ENCODE results near the gene HYAL2. TPM values are rescaled to one million over a fixed set of nuclear protein-coding genes. Genes with fewer than 3 reads are reported as not detected.

HYAL2 gene
- total RNA-seq, 4 donors from 2014 or later = 112 to 289 (median 166) TPM

DNA sequence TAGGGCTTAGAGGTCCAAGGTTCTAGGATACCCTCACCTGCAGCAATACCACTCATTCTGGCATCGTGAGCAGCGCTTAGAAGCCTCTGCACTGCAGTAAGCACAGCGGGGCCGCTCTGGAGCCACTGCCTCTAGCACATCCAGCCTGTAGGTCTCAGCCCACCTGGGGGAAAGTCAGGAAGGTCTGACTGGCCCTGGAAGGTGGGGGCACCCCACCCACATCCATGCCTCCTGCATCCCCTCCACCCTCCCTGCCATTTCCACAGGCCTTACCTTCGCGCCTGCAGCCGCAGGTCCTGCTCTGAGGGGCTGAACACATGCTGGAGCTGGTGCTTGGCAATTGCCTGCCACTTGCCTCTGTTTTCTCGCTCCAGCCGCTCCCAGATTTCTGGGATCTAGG, 19.0 kb upstream of the HYAL2 start:
- Histone ChIP-seq H3K27me3 (no peaks in the 10 kb centered on the region), H3K27ac (no peak overlapping the region), H3K4me3 (no peak overlapping the region), H3K36me3 (no peaks in the 10 kb centered on the region), H3K4me1 (peaks cover 0 to 19% of the 10 kb centered on the region in 2 donors), H3K9me3 (no peaks in the 10 kb centered on the region)
- no peak for DNase-seq
- no peak for TF ChIP-seq POLR2A (IDR thresholded peaks at IDR 0.05)
- no peak for TF ChIP-seq CTCF (IDR thresholded peaks at IDR 0.05)
- intact Hi-C loops (cut with DNase I; ENCODE audit: low total_unique reads) = no loop called here

DNA sequence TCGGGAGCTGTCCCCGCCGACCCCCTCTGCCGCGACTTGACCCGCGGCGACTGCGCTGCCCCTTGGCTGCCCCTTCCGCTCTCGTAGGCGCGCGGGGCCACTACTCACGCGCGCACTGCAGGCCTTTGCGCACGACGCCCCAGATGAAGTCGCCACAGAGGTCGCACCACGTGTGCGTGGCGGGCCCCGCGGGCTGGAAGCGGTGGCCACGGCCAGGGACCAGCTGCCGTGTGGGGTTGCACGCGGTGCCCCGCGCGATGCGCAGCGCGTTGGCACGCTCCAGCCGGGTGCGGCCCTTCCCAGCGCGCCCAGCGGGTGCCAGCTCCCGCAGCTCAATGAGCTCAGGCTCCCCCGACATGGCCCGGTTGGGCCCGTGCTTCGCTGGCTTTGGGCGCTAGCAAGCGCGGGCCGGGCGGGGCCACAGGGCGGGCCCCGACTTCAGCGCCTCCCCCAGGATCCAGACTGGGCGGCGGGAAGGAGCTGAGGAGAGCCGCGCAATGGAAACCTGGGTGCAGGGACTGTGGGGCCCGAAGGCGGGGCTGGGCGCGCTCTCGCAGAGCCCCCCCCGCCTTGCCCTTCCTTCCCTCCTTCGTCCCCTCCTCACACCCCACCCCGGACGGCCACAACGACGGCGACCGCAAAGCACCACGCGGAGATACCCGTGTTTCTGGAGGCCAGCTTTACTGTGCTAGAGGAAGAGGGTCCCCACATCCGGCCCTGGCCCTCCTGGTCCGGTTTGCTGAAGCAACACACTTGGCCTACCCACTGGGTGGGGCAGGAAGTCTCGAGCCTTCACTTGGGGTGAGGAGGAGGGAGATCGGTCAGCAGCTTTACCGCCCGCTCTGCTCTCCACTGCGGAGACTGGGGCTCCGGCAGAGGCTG, 18.1 kb upstream of the HYAL2 start, which contains the start of gene RASSF1:
TSS of gene RASSF1 (minus strand) at position 389 of the 882 bp plus-strand sequence. CDS start at position 358, 31 bp downstream.
- peak within 1 kb of the TSS; percentile 94 to 99 for H3K27ac ChIP-seq
- peak; percentile 70 to 80 for DNase-seq
- no peaks in the 10 kb centered on the region for H3K9me3 ChIP-seq
- H3K4me1 ChIP-seq = peaks cover 0 to 13% of the 10 kb centered on the region in 2 donors
- peak within 1 kb of the TSS; percentile 40 to 52 for H3K4me3 ChIP-seq
- no peak for TF ChIP-seq CTCF (IDR thresholded peaks at IDR 0.05)
- peak; percentile 67 to 79 for TF ChIP-seq POLR2A (IDR thresholded peaks at IDR 0.05)
- intact Hi-C loops (cut with DNase I; ENCODE audit: low total_unique reads) = no loop called here
- H3K36me3 ChIP-seq = no peaks in the 10 kb centered on the region
- no peaks in the 10 kb centered on the region for H3K27me3 ChIP-seq

DNA sequence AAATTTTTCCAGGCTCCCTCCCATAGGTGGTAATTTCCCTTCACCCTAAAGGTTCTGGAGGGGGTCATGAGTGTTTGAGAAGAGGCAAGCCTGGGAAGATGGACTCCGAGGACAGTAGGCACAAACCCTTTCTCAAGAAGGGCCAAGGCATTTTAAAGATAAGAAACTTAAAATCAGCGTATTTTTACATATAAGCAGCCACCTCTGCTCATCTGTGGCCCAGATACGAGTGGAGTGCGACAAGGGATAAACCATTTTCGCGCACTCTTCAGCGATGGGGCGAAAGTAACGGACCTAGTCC, 17.6 kb upstream of the HYAL2 start:
- TF ChIP-seq POLR2A (IDR thresholded peaks at IDR 0.05) (no peak), CTCF (IDR thresholded peaks at IDR 0.05) (no peak)
- H3K27ac ChIP-seq = peak overlapping the region; percentile 94 to 99
- intact Hi-C loops (cut with DNase I; ENCODE audit: low total_unique reads) = no loop called here
- DNase-seq = no peak
- no peaks in the 10 kb centered on the region for H3K9me3 ChIP-seq
- no peaks in the 10 kb centered on the region for H3K36me3 ChIP-seq
- H3K4me3 ChIP-seq = peak overlapping the region; percentile 40 to 52
- H3K4me1 ChIP-seq = peaks cover 0 to 7% of the 10 kb centered on the region in 2 donors
- H3K27me3 ChIP-seq = no peaks in the 10 kb centered on the region

GRCh38 chr3:50339485-50340146, 17.1 kb upstream of the HYAL2 start:
- no peak for DNase-seq
- Histone ChIP-seq H3K9me3 (no peaks in the 10 kb centered on the region), H3K4me1 (peaks cover 0 to 6% of the 10 kb centered on the region in 2 donors), H3K27ac (peak overlapping the region; percentile 94 to 99), H3K36me3 (no peaks in the 10 kb centered on the region), H3K4me3 (peak overlapping the region; percentile 40 to 52), H3K27me3 (no peaks in the 10 kb centered on the region)
- intact Hi-C loops (cut with DNase I; ENCODE audit: low total_unique reads) = no loop called here
- TF ChIP-seq POLR2A (IDR thresholded peaks at IDR 0.05) (no peak), CTCF (IDR thresholded peaks at IDR 0.05) (no peak)

GRCh38 chr3:50338965-50339364, 16.4 kb upstream of the HYAL2 start:
- no peaks in the 10 kb centered on the region for H3K9me3 ChIP-seq
- no peak for TF ChIP-seq POLR2A (IDR thresholded peaks at IDR 0.05)
- TF ChIP-seq CTCF (IDR thresholded peaks at IDR 0.05) = no peak
- peak overlapping the region; percentile 94 to 99 for H3K27ac ChIP-seq
- no peaks in the 10 kb centered on the region for H3K36me3 ChIP-seq
- intact Hi-C loops (cut with DNase I; ENCODE audit: low total_unique reads) = no loop called here
- H3K27me3 ChIP-seq = no peaks in the 10 kb centered on the region
- no peak for DNase-seq
- H3K4me1 ChIP-seq = peaks cover 3 to 6% of the 10 kb centered on the region in 2 donors
- H3K4me3 ChIP-seq = no peak overlapping the region

Data from uterus (tissue), 4 donors.